ENCODE results near the gene OR2J2.

DNA sequence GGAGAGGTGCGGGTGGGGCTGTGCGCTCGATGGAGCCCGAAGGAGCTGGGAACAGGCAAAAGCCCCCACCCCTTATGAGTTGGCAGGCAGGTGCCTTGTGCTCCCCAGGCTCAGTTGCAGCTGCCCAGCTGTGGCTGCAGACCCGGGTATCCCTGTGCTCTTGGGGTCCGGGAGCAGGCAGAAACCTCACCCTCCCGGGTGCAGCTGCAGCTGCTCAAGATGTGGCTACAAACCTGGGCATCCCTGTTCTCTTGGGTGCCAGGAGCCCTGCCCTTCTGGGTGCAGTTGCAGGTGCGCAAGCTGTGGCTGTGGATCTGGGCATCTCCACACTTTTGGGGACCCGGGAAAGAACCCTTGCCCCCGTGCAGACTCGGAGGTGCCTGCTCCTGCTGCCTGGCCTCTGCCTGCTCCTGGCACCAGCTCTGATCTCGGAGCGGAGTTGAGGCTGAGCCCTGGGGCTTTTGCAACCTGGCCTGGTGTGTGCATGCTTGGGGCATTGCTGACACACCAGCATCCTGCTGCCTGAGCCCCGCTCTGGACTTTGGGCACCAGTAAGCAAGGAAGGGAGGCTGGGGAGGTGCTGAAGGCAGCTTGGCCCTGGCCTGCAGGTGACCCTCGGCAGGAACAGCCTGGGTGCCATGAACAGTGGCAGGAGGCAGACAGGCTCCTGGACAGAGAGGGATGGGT, 41.2 kb upstream of the OR2J2 start:
- TF ChIP-seq, protein P1, sequence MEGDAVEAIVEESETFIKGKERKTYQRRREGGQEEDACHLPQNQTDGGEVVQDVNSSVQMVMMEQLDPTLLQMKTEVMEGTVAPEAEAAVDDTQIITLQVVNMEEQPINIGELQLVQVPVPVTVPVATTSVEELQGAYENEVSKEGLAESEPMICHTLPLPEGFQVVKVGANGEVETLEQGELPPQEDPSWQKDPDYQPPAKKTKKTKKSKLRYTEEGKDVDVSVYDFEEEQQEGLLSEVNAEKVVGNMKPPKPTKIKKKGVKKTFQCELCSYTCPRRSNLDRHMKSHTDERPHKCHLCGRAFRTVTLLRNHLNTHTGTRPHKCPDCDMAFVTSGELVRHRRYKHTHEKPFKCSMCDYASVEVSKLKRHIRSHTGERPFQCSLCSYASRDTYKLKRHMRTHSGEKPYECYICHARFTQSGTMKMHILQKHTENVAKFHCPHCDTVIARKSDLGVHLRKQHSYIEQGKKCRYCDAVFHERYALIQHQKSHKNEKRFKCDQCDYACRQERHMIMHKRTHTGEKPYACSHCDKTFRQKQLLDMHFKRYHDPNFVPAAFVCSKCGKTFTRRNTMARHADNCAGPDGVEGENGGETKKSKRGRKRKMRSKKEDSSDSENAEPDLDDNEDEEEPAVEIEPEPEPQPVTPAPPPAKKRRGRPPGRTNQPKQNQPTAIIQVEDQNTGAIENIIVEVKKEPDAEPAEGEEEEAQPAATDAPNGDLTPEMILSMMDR (IDR thresholded peaks at IDR 0.05), result no peak
- TF ChIP-seq POLR2A (IDR thresholded peaks at IDR 0.05), result no peak
